Pancreas (tissue), 10 donors: ENCODE results near the gene PALLD. TPM values are rescaled to one million over a fixed set of nuclear protein-coding genes. Genes with fewer than 3 reads are reported as not detected.
"Not testable (repeated sequence)": the region's sequence is repeated elsewhere in the genome, so short reads cannot be mapped to it uniquely, and the experiment has no call there.

Experiments
- ATAC-seq, 4 donors: fragments of 200-7000 bp; cut with Tn5 transposase; one replicate each; pipeline versions ENCODE4 v1.8.0 to v1.9.1; 2020; ENCODE audit warnings: mild to moderate bottlenecking in 4 of 4, moderate library complexity in 4 of 4
- DNase-seq, 6 donors: peaks; one replicate each; pipeline ENCODE4 v3.0.0-alpha.2; 2020
- FAIRE-seq: peaks from 2 replicates; lab custom pipeline; 2012; peaks lifted over from hg19 to GRCh38; lab: Jason Lieb, UNC
- H3K27ac ChIP-seq, 4 donors: fragments of 200-600 bp; sonication (generic); 1 replicate in 3 of 4; 2 replicates in 1 of 4; pipeline versions ENCODE4 v1.5.0 to v1.8.0; 2020
- H3K27me3 ChIP-seq, 4 donors: fragments of 200-600 bp; one replicate each; pipeline ENCODE4 v1.8.0; 2021
- H3K36me3 ChIP-seq, 3 donors: fragments of 200-600 bp; sonication (generic) in 1 of 3; one replicate each; pipeline versions ENCODE4 v1.5.0 to v1.8.0; 2020 to 2021
- H3K4me1 ChIP-seq, 3 donors: fragments of 200-600 bp; one replicate each; pipeline ENCODE4 v1.8.0; 2021
- H3K4me3 ChIP-seq, 4 donors: fragments of 200-600 bp; sonication (generic) in 2 of 4; one replicate each; pipeline versions ENCODE4 v1.5.0 to v1.8.0; 2020 to 2021
- H3K9me3 ChIP-seq, 4 donors: fragments of 200-600 bp; one replicate each; pipeline ENCODE4 v1.8.0; 2021
- WGBS, 2 donors: extraction: QIAGEN DNeasy Blood & Tissue Kit; methylation state at CpG; one replicate each; pipeline ENCODE4 v1.1.7; 2013; 5-methylcytosine and 5-hydroxymethylcytosine counted together
- intact Hi-C, 3 donors: fragments of 100-400 bp; cut with DNase I; formaldehyde crosslinking; loops; one replicate each; pipeline versions ENCODE4 v1.11.1 to v1.14.2; 2022
- polyA plus RNA-seq, 2 donors: library from polyadenylated mRNA; stranded (reverse); fragments of 200-250 nt; gene quantifications; one replicate each; pipeline ENCODE4 v1.2.3, GENCODE V29; 2013
- total RNA-seq, 6 donors: library from RNA; stranded (reverse); fragmentation: NEBNext Ultra II Directional in 4 of 6; extraction: Animal tissue kit (Norgen Biotek cat#: 25700) in 4 of 6; gene quantifications; one replicate each; pipeline versions ENCODE4 v1.2.1 to v1.2.4, GENCODE V29; 2021 to 2023
- TF ChIP-seq, protein P1 (sequence below), 4 donors: fragments of 200-600 bp; sonication (generic) in 3 of 4; IDR thresholded peaks; one replicate each; pipeline versions ENCODE4 v1.5.0 to v1.8.0; 2021; ENCODE audit warnings: antibody characterized with exemption in 4 of 4
- donor health status: healthy with polysubstance abuse.
- donor health status: DM: no; HTN: no; CAD: no; lungs with moderate emphysema.
- donor health status: DM: no; HTN: no; CAD: no.
- donor health status: control.
- donor health status: control.
- donor health status: Bipolar disorder and iron deficiency.
- donor health status: DM: yes; HTN: yes; CAD: no.
- donor health status: DM: no; HTN: no; CAD: no.
- donor health status: DM: no; HTN: no; CAD: no.
- donor health status: DM: yes; HTN: yes; CAD: no.

PALLD gene
- total and polyA plus RNA-seq, 8 donors, result 4.4 to 44.2 (median 14.1) TPM

DNA sequence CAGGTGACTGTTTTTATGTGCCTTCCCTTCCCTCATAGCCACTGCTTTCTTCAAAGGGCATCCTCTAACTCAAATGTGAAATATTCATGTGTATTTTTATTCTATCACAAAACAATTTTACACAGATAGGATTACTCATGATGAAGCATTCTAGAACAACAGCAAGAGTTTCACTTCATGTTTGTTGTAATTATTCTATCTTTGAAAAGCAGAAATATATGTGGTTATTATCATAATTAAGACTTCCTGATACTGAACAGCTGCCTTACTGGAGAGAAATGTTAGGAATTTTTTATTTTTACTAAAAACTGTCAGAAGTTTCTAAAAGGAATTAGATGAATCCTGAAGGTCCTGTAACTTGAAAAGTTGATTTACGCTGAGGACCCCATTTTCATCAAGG lies 229.1 kb downstream of the PALLD start:
- no peaks in the 10 kb centered on the region for H3K9me3 ChIP-seq
- ATAC-seq (no peak), DNase-seq (no peak), FAIRE-seq (no peak)
- no peaks in the 10 kb centered on the region for H3K4me1 ChIP-seq
- WGBS, 2 donors, result 87 to 95% methylated on average over 1 of the region's 1 CpG
- no peak overlapping the region for H3K27ac ChIP-seq
- no peaks in the 10 kb centered on the region for H3K36me3 ChIP-seq
- no peaks in the 10 kb centered on the region for H3K27me3 ChIP-seq
- intact Hi-C loops, result no loop called here
- no peak overlapping the region for H3K4me3 ChIP-seq
- TF ChIP-seq, protein P1, sequence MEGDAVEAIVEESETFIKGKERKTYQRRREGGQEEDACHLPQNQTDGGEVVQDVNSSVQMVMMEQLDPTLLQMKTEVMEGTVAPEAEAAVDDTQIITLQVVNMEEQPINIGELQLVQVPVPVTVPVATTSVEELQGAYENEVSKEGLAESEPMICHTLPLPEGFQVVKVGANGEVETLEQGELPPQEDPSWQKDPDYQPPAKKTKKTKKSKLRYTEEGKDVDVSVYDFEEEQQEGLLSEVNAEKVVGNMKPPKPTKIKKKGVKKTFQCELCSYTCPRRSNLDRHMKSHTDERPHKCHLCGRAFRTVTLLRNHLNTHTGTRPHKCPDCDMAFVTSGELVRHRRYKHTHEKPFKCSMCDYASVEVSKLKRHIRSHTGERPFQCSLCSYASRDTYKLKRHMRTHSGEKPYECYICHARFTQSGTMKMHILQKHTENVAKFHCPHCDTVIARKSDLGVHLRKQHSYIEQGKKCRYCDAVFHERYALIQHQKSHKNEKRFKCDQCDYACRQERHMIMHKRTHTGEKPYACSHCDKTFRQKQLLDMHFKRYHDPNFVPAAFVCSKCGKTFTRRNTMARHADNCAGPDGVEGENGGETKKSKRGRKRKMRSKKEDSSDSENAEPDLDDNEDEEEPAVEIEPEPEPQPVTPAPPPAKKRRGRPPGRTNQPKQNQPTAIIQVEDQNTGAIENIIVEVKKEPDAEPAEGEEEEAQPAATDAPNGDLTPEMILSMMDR (IDR thresholded peaks at IDR 0.05), result no peak

DNA sequence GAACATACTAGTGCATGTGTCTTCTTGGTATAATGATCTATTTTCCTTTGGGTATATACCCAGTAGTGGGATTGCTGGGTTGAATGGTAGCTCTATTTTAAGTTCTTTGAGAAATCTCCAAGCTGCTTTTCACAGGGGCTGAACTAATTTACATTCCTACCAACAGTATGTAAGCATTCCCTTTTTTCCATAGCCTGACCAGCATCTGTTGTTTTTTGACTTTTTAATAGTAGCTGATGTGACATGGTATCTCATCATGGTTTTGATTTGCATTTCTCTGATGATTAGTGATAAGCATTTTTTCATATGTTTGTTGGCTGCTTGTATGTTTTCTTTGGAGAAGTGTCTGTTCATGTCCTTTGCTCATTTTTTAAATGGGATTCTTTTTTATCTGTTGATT lies 230.3 kb downstream of the PALLD start:
- intact Hi-C loops, H3K27ac ChIP-seq, FAIRE-seq, H3K4me1 ChIP-seq, H3K4me3 ChIP-seq, H3K36me3 ChIP-seq, DNase-seq, H3K9me3 ChIP-seq, ATAC-seq, H3K27me3 ChIP-seq: not testable (repeated sequence)

DNA sequence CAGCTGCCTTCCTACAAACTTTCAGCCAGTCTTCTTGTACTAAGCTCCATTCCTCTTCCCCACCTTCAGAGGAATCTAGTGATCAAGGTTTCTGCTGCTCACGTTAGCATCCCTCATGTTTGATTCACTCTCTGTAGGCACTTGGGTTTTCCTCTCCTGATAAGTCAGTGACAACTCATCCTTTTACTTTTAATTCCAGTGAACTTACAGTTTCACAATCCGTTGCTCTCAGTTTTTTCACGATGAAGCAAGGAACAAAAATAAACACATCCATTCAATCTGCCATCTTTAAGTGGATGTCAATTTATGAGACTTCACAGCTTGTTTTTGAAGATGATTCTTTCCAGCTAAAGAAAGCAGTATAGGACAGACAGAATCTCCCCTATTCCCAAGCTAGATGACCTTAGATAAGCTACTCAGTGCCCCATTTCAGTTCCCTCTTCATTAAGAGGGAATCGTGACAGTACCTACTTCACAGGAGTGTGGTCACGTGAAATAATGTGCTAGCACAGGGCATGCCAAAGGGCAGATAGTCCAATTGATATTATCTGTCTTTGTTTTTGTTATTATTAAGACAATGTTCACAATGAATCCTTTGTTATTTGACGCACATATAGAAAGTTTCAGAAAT lies 234.3 kb downstream of the PALLD start:
- no peaks in the 10 kb centered on the region for H3K9me3 ChIP-seq
- H3K4me1 ChIP-seq, result no peaks in the 10 kb centered on the region
- intact Hi-C loops, result no loop called here
- no peak overlapping the region for H3K4me3 ChIP-seq
- TF ChIP-seq, protein P1 (IDR thresholded peaks at IDR 0.05), result no peak
- WGBS, 2 donors, result 65 to 80% methylated on average over 6 of the region's 6 CpGs
- H3K27me3 ChIP-seq, result no peaks in the 10 kb centered on the region
- H3K27ac ChIP-seq, result no peak overlapping the region
- no peaks in the 10 kb centered on the region for H3K36me3 ChIP-seq
- no peak for ATAC-seq
- DNase-seq, result no peak
- FAIRE-seq, result no peak

DNA sequence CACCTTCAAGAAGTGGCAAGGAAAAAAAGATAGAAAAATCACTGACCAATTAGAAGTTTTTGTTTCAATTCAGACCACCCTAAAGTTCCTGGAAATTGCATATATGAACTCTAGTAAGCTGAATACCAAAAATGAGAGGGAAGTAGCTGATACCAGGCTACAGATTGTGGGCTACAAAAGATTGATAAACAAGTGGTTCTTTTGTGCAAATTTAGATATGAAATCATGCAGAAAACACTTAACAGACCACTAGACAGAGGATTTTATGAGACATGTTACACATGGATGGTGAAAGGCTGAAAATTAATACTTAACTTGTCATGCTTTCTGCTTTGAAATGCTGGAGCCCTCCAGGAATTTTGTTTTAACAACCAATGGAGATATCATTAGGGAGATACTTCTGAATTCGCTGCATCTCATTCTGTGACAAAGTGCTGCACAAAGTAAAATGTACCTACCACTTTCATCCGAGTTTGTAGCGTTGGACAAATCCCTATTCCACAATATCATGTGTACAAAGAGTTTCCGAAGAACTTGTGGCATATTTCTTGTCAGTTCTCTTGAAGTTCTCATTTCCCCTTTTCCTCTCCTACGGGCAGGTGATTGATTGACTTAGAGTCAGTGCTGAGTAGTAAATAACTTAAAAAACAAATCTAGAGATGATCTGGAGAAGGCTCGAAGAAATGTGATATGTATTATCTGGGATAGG lies 235.0 kb downstream of the PALLD start:
- Histone ChIP-seq H3K27me3 (no peaks in the 10 kb centered on the region), H3K36me3 (no peaks in the 10 kb centered on the region), H3K9me3 (no peaks in the 10 kb centered on the region), H3K27ac (no peak overlapping the region), H3K4me1 (no peaks in the 10 kb centered on the region), H3K4me3 (no peak overlapping the region)
- ATAC-seq, result no peak
- DNase-seq, result no peak
- intact Hi-C loops, result no loop called here
- TF ChIP-seq, protein P1 (IDR thresholded peaks at IDR 0.05), result no peak
- FAIRE-seq, result no peak
- WGBS, 2 donors, result 70 to 78% methylated on average over 6 of the region's 6 CpGs

DNA sequence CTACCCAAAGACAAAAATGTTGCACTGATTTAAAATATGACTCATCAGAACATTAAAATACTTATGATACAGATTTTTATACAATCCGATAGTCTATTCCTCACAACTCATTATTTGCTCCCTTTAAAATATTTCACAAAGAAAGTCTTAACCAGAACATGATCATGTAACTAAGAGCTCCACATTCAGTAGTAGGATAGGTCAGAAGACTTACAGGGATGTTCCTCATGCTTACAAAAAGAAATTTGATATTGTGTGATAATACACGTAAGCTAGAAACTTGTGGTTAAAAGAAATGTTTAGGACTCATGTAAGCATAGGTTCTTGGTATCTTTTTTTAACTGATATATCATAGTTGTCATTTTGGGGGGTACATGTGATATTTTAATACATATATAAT lies 235.9 kb downstream of the PALLD start:
- H3K4me3 ChIP-seq, result no peak overlapping the region
- WGBS, 2 donors, result 87 to 96% methylated on average over 2 of the region's 2 CpGs
- H3K4me1 ChIP-seq, result no peaks in the 10 kb centered on the region
- H3K27ac ChIP-seq, result no peak overlapping the region
- FAIRE-seq, result no peak
- no peaks in the 10 kb centered on the region for H3K27me3 ChIP-seq
- ATAC-seq, result no peak
- no peak for DNase-seq
- no peaks in the 10 kb centered on the region for H3K9me3 ChIP-seq
- H3K36me3 ChIP-seq, result no peaks in the 10 kb centered on the region
- intact Hi-C loops, result no loop called here
- TF ChIP-seq, protein P1 (IDR thresholded peaks at IDR 0.05), result no peak
